Esophagus squamous epithelium (tissue), 4 donors: ENCODE data around the gene IPCEF1.

Experiments used
- CTCF ChIP-seq, 6 experiments: fragments of 450-650 bp in 4 of 6; fragments of 200-600 bp in 2 of 6; sonication (generic) in 2 of 6; IDR thresholded peaks; one replicate each; pipeline ENCODE4 v1.5.1; 2016 to 2019; ENCODE audit warnings: antibody characterized with exemption in 6 of 6, mild to moderate bottlenecking in 4 of 6, moderate library complexity in 4 of 6
- POLR2A ChIP-seq, 4 donors: fragments of 450-650 bp; IDR thresholded peaks; one replicate each; pipeline ENCODE4 v1.6.1; 2017; ENCODE audit warnings: antibody characterized with exemption in 4 of 4, mild to moderate bottlenecking in 4 of 4, moderate library complexity in 3 of 4

GRCh38 chr6:154246723-154247118 lies 109.9 kb downstream of the IPCEF1 start:
- TF ChIP-seq CTCF (IDR thresholded peaks at IDR 0.05) (no peak), POLR2A (IDR thresholded peaks at IDR 0.05) (no peak)
